ENCODE measurements around the gene APOBEC3F. TPM values are rescaled to one million over a fixed set of nuclear protein-coding genes. Genes with fewer than 3 reads are reported as not detected.

The APOBEC3F gene
- total RNA-seq, 1 experiment from 2014 or later, result 1.4 TPM

- ChIA-PET CTCF (interaction anchor here (0.7 kb wide), 1 partner anchor 224 kb away, joined by 4 read pairs; no protein-coding TSS in a partner anchor), POLR2A (no interaction called here)
- H3K4me1 Mint-ChIP-seq (ENCODE audit: insufficient read depth, unreplicated experiment), result peaks cover 17% of the 10 kb centered on the region
- DNase-seq (ENCODE audit: unreplicated experiment), result no peak
- no TSS peak for BruUV-seq (replicated peaks)
- H3K36me3 Mint-ChIP-seq (ENCODE audit: insufficient read depth, unreplicated experiment), result no peaks in the 10 kb centered on the region
- H3K27me3 Mint-ChIP-seq (ENCODE audit: insufficient read depth, unreplicated experiment), result no peaks in the 10 kb centered on the region
- TF ChIP-seq, protein P1, sequence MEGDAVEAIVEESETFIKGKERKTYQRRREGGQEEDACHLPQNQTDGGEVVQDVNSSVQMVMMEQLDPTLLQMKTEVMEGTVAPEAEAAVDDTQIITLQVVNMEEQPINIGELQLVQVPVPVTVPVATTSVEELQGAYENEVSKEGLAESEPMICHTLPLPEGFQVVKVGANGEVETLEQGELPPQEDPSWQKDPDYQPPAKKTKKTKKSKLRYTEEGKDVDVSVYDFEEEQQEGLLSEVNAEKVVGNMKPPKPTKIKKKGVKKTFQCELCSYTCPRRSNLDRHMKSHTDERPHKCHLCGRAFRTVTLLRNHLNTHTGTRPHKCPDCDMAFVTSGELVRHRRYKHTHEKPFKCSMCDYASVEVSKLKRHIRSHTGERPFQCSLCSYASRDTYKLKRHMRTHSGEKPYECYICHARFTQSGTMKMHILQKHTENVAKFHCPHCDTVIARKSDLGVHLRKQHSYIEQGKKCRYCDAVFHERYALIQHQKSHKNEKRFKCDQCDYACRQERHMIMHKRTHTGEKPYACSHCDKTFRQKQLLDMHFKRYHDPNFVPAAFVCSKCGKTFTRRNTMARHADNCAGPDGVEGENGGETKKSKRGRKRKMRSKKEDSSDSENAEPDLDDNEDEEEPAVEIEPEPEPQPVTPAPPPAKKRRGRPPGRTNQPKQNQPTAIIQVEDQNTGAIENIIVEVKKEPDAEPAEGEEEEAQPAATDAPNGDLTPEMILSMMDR (IDR thresholded peaks at IDR 0.05; ENCODE audit: unreplicated experiment), result no peak
- intact Hi-C loops (cut with micrococcal nuclease), result no loop called here
- no peak overlapping the region for H3K4me3 Mint-ChIP-seq (ENCODE audit: unreplicated experiment)
- H3K9me3 Mint-ChIP-seq (ENCODE audit: unreplicated experiment), result no peaks in the 10 kb centered on the region
- no peak overlapping the region for H3K27ac Mint-ChIP-seq (ENCODE audit: low read depth, unreplicated experiment)
Observed at GRCh38 chr22:39094717-39095389, 54.2 kb downstream of the APOBEC3F start.

- POLR2A ChIA-PET, result no interaction called here
- Mint-ChIP-seq H3K9me3 (ENCODE audit: unreplicated experiment) (no peaks in the 10 kb centered on the region), H3K27me3 (ENCODE audit: insufficient read depth, unreplicated experiment) (no peaks in the 10 kb centered on the region), H3K4me3 (ENCODE audit: unreplicated experiment) (no peak overlapping the region), H3K27ac (ENCODE audit: low read depth, unreplicated experiment) (peak overlapping the region; percentile 31), H3K4me1 (ENCODE audit: insufficient read depth, unreplicated experiment) (peaks cover 7% of the 10 kb centered on the region), H3K36me3 (ENCODE audit: insufficient read depth, unreplicated experiment) (no peaks in the 10 kb centered on the region)
- intact Hi-C loops (cut with micrococcal nuclease), result no loop called here
- no TSS peak for BruUV-seq (replicated peaks)
- CTCF ChIA-PET, result no interaction called here
- no peak for DNase-seq (ENCODE audit: unreplicated experiment)
- TF ChIP-seq, protein P1 (IDR thresholded peaks at IDR 0.05; ENCODE audit: unreplicated experiment), result no peak
Observed at GRCh38 chr22:39095971-39096370, 55.3 kb downstream of the APOBEC3F start.

DNA sequence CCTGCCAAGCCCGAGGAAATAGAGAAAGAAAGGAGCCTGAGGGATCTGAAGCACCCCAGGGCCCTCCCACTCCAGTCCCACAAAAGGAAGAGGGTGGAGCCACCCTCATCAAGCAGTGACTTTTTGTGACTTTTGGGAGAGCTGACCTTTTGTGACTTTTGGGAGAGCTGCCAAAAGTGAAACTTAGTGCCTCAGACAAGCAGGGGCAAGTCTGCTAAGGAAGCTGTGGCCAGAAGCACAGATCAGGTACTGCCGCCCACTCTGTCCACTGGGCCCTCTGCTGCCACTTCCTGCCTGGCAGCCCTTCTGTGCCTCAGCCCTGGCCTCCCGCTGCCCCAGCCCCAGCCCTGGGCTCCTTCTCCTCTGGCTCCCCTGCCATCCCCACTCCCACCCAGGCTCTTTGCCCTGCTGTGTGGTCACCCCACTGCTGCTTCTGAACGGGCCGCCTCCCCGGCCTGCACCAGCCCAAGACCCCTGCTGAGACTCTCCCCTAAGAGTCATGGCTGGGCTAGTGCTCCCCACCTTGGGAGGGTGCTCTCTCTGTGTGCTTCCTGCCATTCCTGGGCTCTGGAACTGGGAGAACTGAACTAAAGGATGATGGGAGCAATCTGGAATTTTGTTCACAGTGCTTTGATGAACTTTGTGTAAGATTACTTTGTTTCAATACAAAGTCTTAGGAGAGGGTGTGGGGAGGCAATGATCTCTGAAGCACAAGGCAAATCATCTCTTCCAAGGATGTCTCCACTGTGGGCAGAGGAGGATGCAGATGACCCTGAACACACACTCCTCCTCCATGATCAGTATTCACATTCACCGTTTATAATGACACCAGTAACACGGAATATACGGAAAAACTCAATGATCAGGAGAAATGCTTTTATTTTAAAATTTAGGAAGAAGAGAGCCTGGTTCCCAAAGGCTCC lies 56.7 kb downstream of the APOBEC3F start, which contains the start of gene APOBEC3H:
Gene APOBEC3H (plus strand): TSS at position 147 of the 923 bp plus-strand sequence. CDS start 3,035 bp downstream, outside the sequence.
- H3K9me3 Mint-ChIP-seq (ENCODE audit: unreplicated experiment), result no peaks in the 10 kb centered on the region
- peaks cover 7% of the 10 kb centered on the region for H3K4me1 Mint-ChIP-seq (ENCODE audit: insufficient read depth, unreplicated experiment)
- intact Hi-C loops (cut with micrococcal nuclease), result no loop called here
- TSS peak; percentile 30 for BruUV-seq (replicated peaks)
- POLR2A ChIA-PET, result interaction anchor here (1.0 to 1.2 kb wide), 2 partner anchors 12 to 14 kb away, joined by 4 to 5 read pairs; no protein-coding TSS in a partner anchor
- H3K27ac Mint-ChIP-seq (ENCODE audit: low read depth, unreplicated experiment), result peak within 1 kb of the TSS; percentile 88
- TF ChIP-seq, protein P1 (IDR thresholded peaks at IDR 0.05; ENCODE audit: unreplicated experiment), result no peak
- no peaks in the 10 kb centered on the region for H3K36me3 Mint-ChIP-seq (ENCODE audit: insufficient read depth, unreplicated experiment)
- CTCF ChIA-PET, result no interaction called here
- peak; percentile 92 for DNase-seq (ENCODE audit: unreplicated experiment)
- no peaks in the 10 kb centered on the region for H3K27me3 Mint-ChIP-seq (ENCODE audit: insufficient read depth, unreplicated experiment)
- peak within 1 kb of the TSS; percentile 53 for H3K4me3 Mint-ChIP-seq (ENCODE audit: unreplicated experiment)

GRCh38 chr22:39098026-39098425 lies 57.4 kb downstream of the APOBEC3F start:
- TF ChIP-seq, protein P1 (IDR thresholded peaks at IDR 0.05; ENCODE audit: unreplicated experiment), result no peak
- H3K27me3 Mint-ChIP-seq (ENCODE audit: insufficient read depth, unreplicated experiment), result no peaks in the 10 kb centered on the region
- no peaks in the 10 kb centered on the region for H3K36me3 Mint-ChIP-seq (ENCODE audit: insufficient read depth, unreplicated experiment)
- intact Hi-C loops (cut with micrococcal nuclease), result no loop called here
- no peak overlapping the region for H3K4me3 Mint-ChIP-seq (ENCODE audit: unreplicated experiment)
- BruUV-seq (replicated peaks), result no TSS peak
- ChIA-PET CTCF (interaction anchor here (0.6 to 1.1 kb wide), 3 partner anchors 228 to 646 kb away, joined by 3 to 4 read pairs (median 3); no protein-coding TSS in a partner anchor), POLR2A (interaction anchor here (0.6 to 1.2 kb wide), 2 partner anchors 11 to 24 kb away, joined by 3 to 5 read pairs; no protein-coding TSS in a partner anchor)
- H3K27ac Mint-ChIP-seq (ENCODE audit: low read depth, unreplicated experiment), result peak overlapping the region; percentile 88
- no peaks in the 10 kb centered on the region for H3K9me3 Mint-ChIP-seq (ENCODE audit: unreplicated experiment)
- peak; percentile 54 for DNase-seq (ENCODE audit: unreplicated experiment)
- peaks cover 7% of the 10 kb centered on the region for H3K4me1 Mint-ChIP-seq (ENCODE audit: insufficient read depth, unreplicated experiment)
